ENCODE measurements around the gene NDUFB7.

The NDUFB7 gene

DNA sequence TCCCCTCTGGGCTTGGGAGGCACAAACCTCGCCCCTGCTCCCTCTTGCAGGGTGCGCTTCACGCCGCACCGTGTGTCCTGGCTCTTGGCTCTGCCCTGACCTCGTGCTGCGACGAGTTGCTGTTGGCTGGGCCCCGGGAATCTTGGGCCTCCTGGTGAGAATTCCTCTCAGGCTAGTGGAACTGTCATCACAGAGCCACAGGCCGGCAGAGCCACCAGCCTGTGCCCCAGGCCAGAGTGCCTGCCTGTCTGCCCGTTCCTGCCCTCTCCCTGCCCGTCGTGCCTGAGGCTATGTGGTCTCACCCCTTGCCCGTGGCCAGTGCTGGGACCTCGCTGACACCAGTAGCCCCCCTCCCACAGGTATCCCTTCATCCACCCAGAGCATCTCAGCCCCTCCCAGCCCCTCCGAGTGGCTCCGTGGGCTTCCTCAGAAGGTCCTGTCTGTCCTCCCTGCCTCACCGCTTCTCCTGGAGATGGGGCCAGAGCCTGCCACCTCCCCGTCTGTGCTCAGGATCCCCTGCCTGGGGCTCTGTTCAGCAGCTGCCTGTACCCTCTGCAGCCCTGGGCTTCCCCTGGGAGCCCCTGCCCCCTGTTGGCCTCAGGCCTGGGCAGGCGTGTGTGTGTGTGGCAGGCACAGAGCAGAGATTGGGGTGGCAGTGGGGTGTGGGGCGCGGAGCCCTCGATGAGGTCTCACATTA is 13.3 kb downstream of the NDUFB7 start (continued):
- TF ChIP-seq, protein P1, sequence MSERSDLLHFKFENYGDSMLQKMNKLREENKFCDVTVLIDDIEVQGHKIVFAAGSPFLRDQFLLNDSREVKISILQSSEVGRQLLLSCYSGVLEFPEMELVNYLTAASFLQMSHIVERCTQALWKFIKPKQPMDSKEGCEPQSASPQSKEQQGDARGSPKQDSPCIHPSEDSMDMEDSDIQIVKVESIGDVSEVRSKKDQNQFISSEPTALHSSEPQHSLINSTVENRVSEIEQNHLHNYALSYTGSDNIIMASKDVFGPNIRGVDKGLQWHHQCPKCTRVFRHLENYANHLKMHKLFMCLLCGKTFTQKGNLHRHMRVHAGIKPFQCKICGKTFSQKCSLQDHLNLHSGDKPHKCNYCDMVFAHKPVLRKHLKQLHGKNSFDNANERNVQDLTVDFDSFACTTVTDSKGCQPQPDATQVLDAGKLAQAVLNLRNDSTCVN (tag by site-specific recombination; optimal IDR thresholded peaks at IDR 0.05), result no peak
- TF ChIP-seq ZNF350 (tag by site-specific recombination; IDR thresholded peaks at IDR 0.05), result no peak
- TF ChIP-seq ZBTB8A (tag by site-specific recombination; IDR thresholded peaks at IDR 0.05), result no peak
- no peak for TF ChIP-seq ZBTB21 (tag by site-specific recombination; IDR thresholded peaks at IDR 0.05)
- TF ChIP-seq KLF8 (tag by site-specific recombination; IDR thresholded peaks at IDR 0.05), result no peak
- TF ChIP-seq ZNF274 (IDR thresholded peaks at IDR 0.05; ENCODE audit: low read length), result no peak
- no peak for TF ChIP-seq ZNF274 (tag by site-specific recombination; IDR thresholded peaks at IDR 0.05; ENCODE audit: borderline replicate concordance)

DNA sequence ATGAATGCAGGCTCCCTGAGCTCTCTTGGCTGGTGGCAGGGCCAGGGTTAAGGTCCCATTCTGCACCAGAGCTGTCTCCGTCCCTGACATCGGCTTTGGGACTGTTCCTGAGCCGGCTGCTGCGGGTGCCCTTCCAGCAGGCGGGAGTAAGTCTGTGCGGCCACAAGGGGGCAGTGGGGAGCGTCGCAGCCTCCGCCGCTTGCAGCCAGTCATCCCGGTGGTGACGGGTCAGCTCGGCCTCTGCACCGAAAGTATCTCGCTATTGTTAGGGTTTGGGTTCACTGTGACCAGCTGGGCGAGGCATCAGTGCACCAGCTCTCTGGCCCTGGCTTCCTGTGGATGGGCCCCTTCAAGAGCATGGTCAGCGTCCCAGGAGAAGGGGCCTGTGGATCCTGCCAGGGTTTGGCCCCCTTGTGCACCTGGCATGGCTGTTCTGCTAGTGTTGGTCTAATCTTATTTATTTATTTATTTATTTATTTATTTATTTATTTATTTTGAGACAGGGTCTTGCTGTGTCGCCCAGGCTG is 15.1 kb downstream of the NDUFB7 start:
- no peak overlapping the region for H3K27ac ChIP-seq (ENCODE audit: extremely low read depth, low read depth, low read length)
- H3K4me3 ChIP-seq (ENCODE audit: low read depth, low read length), result no peak overlapping the region; the same call in 1 of the 2 replicates
- ChIA-PET CTCF (interaction anchor here (0.6 to 5.0 kb wide), 24 partner anchors 9 to 755 kb away, joined by 3 to 37 read pairs (median 4); partner anchors contain the start of gene NDUFB7), POLR2A (interaction anchor here (0.9 to 1.6 kb wide), 3 partner anchors 15 to 39 kb away, joined by 3 to 4 read pairs (median 3); partner anchors contain the start of genes DNAJB1 and NDUFB7)
- H3K36me3 ChIP-seq (ENCODE audit: control insufficient read depth in 2 of 2, insufficient read depth in 1 of 2, low read length in 2 of 2), result peaks cover 0 to 4% of the 10 kb centered on the region in 2 experiments; a peak in 2 of 3 replicates
- H3K9me3 ChIP-seq (ENCODE audit: control insufficient read depth, insufficient read depth, low read depth, low read length), result no peaks in the 10 kb centered on the region
- H3K4me1 ChIP-seq (ENCODE audit: control insufficient read depth, insufficient read depth, low read length), result no peaks in the 10 kb centered on the region
- TF ChIP-seq ZNF138 (tag by site-specific recombination; IDR thresholded peaks at IDR 0.05; ENCODE audit: borderline replicate concordance) (peak; percentile 60; the same call in 1 of the 2 replicates), ZNF600 (tag by site-specific recombination; IDR thresholded peaks at IDR 0.05) (peak; percentile 89), ZNF24 (tag by site-specific recombination; IDR thresholded peaks at IDR 0.05) (no peak; the same call in none of the 2 replicates), ZNF510 (tag by site-specific recombination; IDR thresholded peaks at IDR 0.05; ENCODE audit: insufficient replicate concordance) (no peak), ZNF629 (tag by site-specific recombination; IDR thresholded peaks at IDR 0.05) (no peak; the same call in 1 of the 2 replicates), PRDM1 (tag by site-specific recombination; IDR thresholded peaks at IDR 0.05) (no peak), REPIN1 (tag by site-specific recombination; IDR thresholded peaks at IDR 0.05; ENCODE audit: low read depth) (no peak), ZNF169 (tag by site-specific recombination; IDR thresholded peaks at IDR 0.05) (no peak), ZNF280D (tag by site-specific recombination; IDR thresholded peaks at IDR 0.05) (no peak), ZNF791 (tag by site-specific recombination; IDR thresholded peaks at IDR 0.05) (no peak), ZNF830 (tag by site-specific recombination; IDR thresholded peaks at IDR 0.05; ENCODE audit: low read depth) (no peak), PRDM6 (tag by site-specific recombination; IDR thresholded peaks at IDR 0.05) (no peak), ZNF19 (tag by site-specific recombination; IDR thresholded peaks at IDR 0.05; ENCODE audit: low read depth) (no peak), ZNF664 (tag by site-specific recombination; IDR thresholded peaks at IDR 0.05) (peak; percentile 75; the same call in 1 of the 2 replicates), ZNF280C (tag by site-specific recombination; IDR thresholded peaks at IDR 0.05) (no peak), ZNF558 (tag by site-specific recombination; IDR thresholded peaks at IDR 0.05) (0 out of 2 replicates have a peak, but pooled peaks have one; percentile 35)
- TF ChIP-seq, protein P2, sequence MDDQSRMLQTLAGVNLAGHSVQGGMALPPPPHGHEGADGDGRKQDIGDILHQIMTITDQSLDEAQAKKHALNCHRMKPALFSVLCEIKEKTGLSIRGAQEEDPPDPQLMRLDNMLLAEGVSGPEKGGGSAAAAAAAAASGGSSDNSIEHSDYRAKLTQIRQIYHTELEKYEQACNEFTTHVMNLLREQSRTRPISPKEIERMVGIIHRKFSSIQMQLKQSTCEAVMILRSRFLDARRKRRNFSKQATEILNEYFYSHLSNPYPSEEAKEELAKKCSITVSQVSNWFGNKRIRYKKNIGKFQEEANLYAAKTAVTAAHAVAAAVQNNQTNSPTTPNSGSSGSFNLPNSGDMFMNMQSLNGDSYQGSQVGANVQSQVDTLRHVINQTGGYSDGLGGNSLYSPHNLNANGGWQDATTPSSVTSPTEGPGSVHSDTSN (CRISPR knock-in tag; IDR thresholded peaks at IDR 0.05), result no peak
- TF ChIP-seq, protein P3, sequence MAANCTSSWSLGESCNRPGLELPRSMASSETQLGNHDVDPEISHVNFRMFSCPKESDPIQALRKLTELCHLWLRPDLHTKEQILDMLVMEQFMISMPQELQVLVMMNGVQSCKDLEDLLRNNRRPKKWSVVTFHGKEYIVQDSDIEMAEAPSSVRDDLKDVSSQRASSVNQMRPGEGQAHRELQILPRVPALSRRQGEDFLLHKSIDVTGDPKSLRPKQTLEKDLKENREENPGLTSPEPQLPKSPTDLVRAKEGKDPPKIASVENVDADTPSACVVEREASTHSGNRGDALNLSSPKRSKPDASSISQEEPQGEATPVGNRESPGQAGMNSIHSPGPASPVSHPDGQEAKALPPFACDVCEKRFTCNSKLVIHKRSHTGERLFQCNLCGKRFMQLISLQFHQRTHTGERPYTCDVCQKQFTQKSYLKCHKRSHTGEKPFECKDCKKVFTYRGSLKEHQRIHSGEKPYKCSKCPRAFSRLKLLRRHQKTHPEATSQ (tag by site-specific recombination; IDR thresholded peaks at IDR 0.05), result no peak

Measured in HEK293 (cell line).